Thyroid gland (tissue), 4 donors: ENCODE results near the gene PCDH15.

ENCODE experiments used
- POLR2A ChIP-seq, 2 donors: fragments of 450-650 bp; IDR thresholded peaks; one replicate each; pipeline ENCODE4 v1.6.1; 2017; ENCODE audit warnings: antibody characterized with exemption in 2 of 2, mild to moderate bottlenecking in 2 of 2, moderate library complexity in 1 of 2
- TF ChIP-seq, protein P1 (sequence below), 6 experiments: fragments of 200-600 bp in 3 of 6; fragments of 450-650 bp in 3 of 6; sonication (generic) in 3 of 6; IDR thresholded peaks; one replicate each; pipeline ENCODE4 v1.5.1; 2016 to 2019; ENCODE audit warnings: antibody characterized with exemption in 6 of 6, mild to moderate bottlenecking in 2 of 6, inconsistent platforms in 1 of 6, moderate library complexity in 1 of 6

DNA sequence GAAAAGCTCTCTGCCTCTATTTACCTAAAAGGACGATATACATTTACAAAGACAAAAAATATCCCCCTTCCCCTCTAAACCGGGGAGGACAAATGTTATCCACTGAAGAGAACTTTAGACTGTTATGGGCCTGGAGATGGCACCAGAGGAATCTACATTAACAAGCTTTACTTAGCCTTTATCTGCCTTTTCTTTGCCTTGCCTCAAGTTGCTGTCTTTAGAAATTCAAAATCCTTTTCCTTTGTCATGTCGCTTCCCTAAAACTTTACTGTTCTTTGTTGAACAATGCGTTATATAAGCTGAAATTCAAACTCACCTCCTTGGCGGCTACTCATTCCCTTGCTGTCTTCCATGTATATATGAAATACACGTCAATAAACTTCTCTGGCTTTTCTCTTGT is 405.0 kb downstream of the PCDH15 start:
- TF ChIP-seq, protein P1, sequence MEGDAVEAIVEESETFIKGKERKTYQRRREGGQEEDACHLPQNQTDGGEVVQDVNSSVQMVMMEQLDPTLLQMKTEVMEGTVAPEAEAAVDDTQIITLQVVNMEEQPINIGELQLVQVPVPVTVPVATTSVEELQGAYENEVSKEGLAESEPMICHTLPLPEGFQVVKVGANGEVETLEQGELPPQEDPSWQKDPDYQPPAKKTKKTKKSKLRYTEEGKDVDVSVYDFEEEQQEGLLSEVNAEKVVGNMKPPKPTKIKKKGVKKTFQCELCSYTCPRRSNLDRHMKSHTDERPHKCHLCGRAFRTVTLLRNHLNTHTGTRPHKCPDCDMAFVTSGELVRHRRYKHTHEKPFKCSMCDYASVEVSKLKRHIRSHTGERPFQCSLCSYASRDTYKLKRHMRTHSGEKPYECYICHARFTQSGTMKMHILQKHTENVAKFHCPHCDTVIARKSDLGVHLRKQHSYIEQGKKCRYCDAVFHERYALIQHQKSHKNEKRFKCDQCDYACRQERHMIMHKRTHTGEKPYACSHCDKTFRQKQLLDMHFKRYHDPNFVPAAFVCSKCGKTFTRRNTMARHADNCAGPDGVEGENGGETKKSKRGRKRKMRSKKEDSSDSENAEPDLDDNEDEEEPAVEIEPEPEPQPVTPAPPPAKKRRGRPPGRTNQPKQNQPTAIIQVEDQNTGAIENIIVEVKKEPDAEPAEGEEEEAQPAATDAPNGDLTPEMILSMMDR (IDR thresholded peaks at IDR 0.05): no peak
- TF ChIP-seq POLR2A (IDR thresholded peaks at IDR 0.05): no peak
